ENCODE results near the gene SEM1.
"Not testable (repeated sequence)": the region's sequence is repeated elsewhere in the genome, so short reads cannot be mapped to it uniquely, and the experiment has no call there.

Gene SEM1

GRCh38 chr7:96699219-96699871 is 10.3 kb downstream of the SEM1 start:
- TF ChIP-seq CTCF (conservative IDR thresholded peaks at IDR 0.05) (no peak), ZFX (IDR thresholded peaks at IDR 0.05) (no peak)
- H3K27ac ChIP-seq = no peak overlapping the region

- not testable (repeated sequence) for H3K27ac ChIP-seq
These were observed 11.2 kb downstream of the SEM1 start for GRCh38 chr7:96698449-96698848.

- no peak for TF ChIP-seq ZFX (IDR thresholded peaks at IDR 0.05)
- TF ChIP-seq CTCF (conservative IDR thresholded peaks at IDR 0.05) = no peak
- H3K27ac ChIP-seq = no peak overlapping the region
These were observed 11.8 kb downstream of the SEM1 start for GRCh38 chr7:96697822-96698221.

- H3K27ac ChIP-seq = no peak overlapping the region
These were observed 14.1 kb downstream of the SEM1 start for GRCh38 chr7:96695581-96695980.

GRCh38 chr7:96694082-96694481 is 15.6 kb downstream of the SEM1 start:
- no peak overlapping the region for H3K27ac ChIP-seq
- TF ChIP-seq CTCF (conservative IDR thresholded peaks at IDR 0.05) (no peak), ZFX (IDR thresholded peaks at IDR 0.05) (no peak)

More at GRCh38 chr7:96695581-96695980, 14.1 kb downstream of the SEM1 start:
- TF ChIP-seq ZFX (IDR thresholded peaks at IDR 0.05) (no peak), CTCF (conservative IDR thresholded peaks at IDR 0.05) (no peak)

GRCh38 chr7:96691702-96692101 is 17.9 kb downstream of the SEM1 start:
- H3K27ac ChIP-seq = no peak overlapping the region
- TF ChIP-seq ZFX (IDR thresholded peaks at IDR 0.05) = no peak
- no peak for TF ChIP-seq CTCF (conservative IDR thresholded peaks at IDR 0.05)

GRCh38 chr7:96689414-96689813 is 20.2 kb downstream of the SEM1 start:
- no peak overlapping the region for H3K27ac ChIP-seq
- TF ChIP-seq ZFX (IDR thresholded peaks at IDR 0.05) (no peak), CTCF (conservative IDR thresholded peaks at IDR 0.05) (no peak)

GRCh38 chr7:96686305-96686704 is 23.3 kb downstream of the SEM1 start:
- TF ChIP-seq CTCF (conservative IDR thresholded peaks at IDR 0.05) (no peak), ZFX (IDR thresholded peaks at IDR 0.05) (no peak)
- no peak overlapping the region for H3K27ac ChIP-seq

Data from C4-2B (cell line).